ENCODE measurements around the gene SCGB1A1.
"Not testable (repeated sequence)": the region's sequence is repeated elsewhere in the genome, so short reads cannot be mapped to it uniquely, and the experiment has no call there.

SCGB1A1 gene

GRCh38 chr11:62418733-62419132, at the start of gene SCGB1A1:
Gene SCGB1A1, plus strand, starts transcription at chr11:62419033. Its CDS starts 63 bp downstream, at chr11:62419096.
- no peak for DNase-seq (ENCODE audit: low read depth)

DNA sequence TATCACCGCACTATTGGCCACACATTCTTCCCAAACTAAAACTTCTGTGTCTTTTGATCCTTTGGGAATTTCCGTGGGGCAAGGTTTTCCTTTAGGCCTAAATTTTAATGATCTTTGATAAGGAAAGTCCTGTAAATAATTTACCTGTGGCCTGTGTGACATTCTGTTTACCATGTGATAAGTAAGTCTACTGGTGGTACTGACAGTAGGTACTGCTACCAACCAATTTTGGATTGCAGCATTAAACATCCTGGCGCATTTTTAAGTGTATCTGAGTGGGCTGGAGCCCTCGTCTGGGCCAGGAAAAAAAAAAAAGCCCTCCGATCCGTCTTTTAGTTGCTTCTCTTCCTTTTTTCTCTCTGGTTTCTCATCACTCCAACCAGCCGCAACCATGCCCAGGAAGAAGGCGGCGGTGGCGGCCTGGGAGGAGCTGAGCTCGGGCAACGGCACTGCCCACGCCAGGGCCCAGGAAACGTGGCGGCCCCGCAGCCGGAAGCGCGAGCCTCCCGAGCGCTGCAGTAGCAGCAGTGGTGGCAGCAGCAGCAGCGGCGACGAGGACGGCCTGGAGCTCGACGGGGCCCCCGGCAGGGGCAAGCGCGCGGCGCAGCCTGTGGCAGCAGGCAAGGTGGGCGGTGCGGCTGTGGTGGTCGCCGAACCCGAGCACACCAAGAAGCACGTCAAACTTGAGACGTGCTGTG, 47.9 kb upstream of the SCGB1A1 start:
- DNase-seq (ENCODE audit: low read depth) = no peak

GRCh38 chr11:62372871-62373270, 46.0 kb upstream of the SCGB1A1 start:
- no peak for DNase-seq (ENCODE audit: low read depth)

DNA sequence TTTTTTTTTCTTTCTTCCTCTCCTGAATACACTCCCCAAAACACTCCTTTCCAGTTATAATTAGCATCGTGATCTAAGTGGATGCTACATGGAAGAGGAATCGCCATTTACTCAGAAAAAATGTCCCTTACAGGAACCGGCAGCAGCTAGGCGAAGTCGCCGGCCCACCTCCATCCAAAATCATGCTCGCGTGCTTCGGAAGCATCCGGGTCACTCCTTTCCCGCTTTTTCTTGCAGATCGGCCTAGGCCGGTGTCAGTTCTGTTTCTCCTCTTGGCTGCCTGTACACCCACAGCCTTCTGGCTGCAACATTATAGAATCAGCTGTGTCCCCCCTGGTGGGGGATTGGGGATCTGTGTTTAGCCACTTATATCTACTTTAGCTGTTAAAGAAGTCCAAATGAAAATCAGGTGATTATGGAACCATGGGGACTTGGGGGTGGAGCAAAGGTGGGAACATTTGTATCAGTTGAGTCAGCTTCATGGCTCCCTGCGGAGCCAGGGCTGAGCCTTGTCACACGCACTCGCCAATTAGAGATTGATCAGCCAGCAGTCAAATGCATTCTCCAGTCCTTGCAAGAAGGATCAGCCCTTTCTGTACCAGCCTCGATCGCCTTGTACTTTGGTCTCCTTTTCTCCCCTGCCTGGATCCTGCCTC, 45.2 kb upstream of the SCGB1A1 start:
- no peak for DNase-seq (ENCODE audit: low read depth)

DNA sequence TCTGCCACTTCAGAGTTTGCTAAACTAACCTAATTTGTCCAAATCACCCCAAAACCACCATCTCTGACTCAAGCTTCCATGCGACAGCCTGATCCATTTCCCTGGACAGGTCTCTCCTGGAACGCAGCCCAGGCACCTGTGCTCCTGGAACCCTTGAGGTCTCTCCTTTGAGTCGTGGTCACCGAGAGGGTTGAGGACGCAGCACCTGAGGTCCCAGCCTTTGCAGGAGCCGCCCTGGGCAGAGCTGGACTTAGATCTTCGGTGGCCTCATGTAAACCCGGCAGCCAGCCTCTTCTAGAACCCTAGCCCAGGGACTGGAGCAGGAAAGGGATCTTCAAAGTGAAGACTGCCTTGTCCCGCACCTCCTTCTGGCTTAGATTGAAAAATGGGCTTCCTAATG, 44.0 kb upstream of the SCGB1A1 start:
- DNase-seq (ENCODE audit: low read depth) = no peak

DNA sequence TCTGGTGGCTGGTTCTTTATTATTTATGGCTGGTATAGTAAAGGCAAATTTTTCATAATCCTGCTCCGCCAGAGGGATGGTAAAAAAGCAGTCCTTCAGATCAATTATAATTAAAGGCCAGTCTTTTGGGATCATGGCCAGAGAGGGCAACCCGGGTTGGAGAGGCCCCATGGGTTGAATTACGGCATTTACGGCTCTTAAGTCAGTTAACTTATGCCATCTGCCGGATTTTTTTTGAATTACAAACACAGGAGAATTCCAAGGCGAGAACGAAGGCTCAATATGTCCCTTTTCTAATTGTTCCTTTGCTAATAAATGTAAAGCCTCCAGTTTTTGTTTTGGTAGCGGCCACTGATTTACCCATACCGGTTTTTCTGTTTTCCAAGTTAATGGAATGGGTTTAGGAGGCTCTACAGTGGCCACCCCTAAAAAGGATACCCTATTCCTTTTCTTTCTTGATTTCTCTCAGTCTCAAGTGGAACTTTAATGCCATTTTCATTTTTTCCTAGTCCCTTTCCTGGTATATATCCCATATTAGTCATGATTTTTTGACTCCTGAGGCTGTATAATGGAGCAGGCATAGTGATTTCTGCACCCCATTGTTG, 40.3 kb upstream of the SCGB1A1 start:
- DNase-seq (ENCODE audit: low read depth) = not testable (repeated sequence)

- DNase-seq (ENCODE audit: low read depth) = not testable (repeated sequence)
Observed at GRCh38 chr11:62379586-62379985, 39.2 kb upstream of the SCGB1A1 start.

- DNase-seq (ENCODE audit: low read depth) = peak; percentile 60
Observed at GRCh38 chr11:62380821-62381245, 38.0 kb upstream of the SCGB1A1 start.

GRCh38 chr11:62383822-62384221, 35.0 kb upstream of the SCGB1A1 start:
- no peak for DNase-seq (ENCODE audit: low read depth)

DNA sequence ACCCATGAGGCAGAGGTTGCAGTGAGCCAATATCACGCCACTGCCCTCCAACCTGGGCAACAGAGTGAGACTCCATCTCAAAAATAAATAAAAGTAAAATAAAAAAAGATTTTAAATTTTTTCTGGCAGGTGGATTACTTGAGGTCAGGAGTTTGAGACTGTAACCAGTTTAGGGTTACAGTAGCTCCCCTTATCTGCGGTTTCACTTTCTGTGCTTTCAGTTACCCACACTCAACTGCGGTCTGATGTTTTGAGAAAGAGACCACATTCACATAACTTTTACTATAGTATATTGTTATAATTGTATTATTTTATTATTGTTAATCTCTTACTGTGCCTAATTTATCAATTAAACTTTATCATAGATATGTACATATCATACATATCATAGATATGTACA, 32.8 kb upstream of the SCGB1A1 start:
- DNase-seq (ENCODE audit: low read depth) = not testable (repeated sequence)

DNA sequence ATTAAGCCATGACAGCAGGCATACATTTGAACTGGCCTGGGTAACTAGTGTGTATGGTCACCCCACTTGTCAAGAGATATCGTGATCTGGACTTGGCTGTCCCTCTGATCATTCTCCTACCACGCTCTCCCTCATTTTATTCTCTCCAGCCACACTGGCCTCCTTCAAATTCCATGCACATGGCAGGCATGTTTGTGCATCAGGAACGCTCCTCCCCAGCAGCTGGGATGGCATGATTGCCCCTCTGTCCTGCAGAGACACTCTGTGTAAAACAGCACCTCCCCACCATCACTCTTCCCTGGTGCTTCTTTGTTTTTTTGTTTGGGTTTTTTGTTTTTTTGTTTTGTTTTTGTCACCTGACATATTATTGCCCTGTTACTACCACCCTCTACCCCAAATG, 31.5 kb upstream of the SCGB1A1 start:
- no peak for DNase-seq (ENCODE audit: low read depth)

GRCh38 chr11:62388999-62389398, 29.8 kb upstream of the SCGB1A1 start:
- no peak for DNase-seq (ENCODE audit: low read depth)

DNA sequence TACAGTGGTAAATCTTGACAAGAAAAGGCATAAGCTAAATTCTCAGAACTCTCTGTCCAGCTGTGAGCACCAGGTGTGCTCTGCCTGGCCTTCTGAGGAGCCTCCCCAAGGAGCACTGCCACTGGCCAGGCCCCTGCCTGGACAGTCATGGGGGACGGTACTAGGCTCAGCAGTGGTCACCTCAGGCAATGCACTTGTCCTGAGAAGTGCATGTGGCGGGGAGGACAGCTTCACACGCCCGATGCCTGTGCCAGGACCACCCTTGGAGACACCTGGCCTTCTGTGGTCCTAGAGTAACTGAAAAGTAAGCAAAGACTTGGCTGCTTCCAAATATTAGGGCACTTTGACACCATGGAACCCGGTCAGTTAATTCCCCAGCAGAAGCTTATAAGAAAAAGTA, 28.6 kb upstream of the SCGB1A1 start:
- no peak for DNase-seq (ENCODE audit: low read depth)

DNA sequence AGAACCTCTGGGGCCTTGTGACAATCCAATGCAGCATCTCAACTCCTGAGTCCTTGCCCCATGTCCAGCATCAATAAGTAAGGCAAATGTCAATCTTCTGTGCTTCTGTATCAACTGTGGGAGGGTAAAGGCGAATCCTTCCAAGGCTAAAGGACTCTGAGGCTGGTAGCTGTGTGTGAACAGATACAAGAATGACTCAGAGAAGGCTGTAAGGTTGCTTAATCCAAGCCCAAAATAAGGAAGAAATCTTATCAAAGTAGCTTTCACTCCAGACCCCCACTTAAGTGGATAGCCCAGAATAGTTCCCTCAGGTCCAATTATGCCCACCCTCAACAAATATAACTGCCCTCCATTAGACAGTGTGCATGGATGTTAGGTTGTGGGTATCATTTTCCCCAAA, 28.1 kb upstream of the SCGB1A1 start:
- DNase-seq (ENCODE audit: low read depth) = no peak

- no peak for DNase-seq (ENCODE audit: low read depth)
Observed at GRCh38 chr11:62391642-62392425, 27.0 kb upstream of the SCGB1A1 start.

DNA sequence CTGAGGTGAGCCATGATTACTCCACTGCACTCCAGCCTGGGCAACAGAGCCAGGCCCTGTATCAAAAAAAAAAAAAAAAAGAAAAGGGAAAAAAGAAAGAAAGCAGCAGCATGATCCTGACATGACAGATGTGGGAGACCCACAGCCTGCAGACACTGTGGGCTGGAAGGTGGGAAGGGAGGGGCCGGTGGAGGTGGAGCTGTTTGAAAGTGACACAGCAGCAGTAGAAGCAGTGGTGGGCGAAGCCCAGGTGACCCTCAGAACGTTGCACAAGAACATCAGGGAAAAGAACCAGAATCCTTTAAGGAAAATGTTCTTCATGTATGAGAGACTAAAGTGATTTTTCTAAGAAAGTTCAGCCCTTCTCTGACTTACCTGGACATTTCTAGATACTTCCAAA, 26.3 kb upstream of the SCGB1A1 start:
- DNase-seq (ENCODE audit: low read depth) = no peak

- DNase-seq (ENCODE audit: low read depth) = no peak
Observed at GRCh38 chr11:62393061-62393611, 25.7 kb upstream of the SCGB1A1 start.

GRCh38 chr11:62393735-62394134, 25.1 kb upstream of the SCGB1A1 start:
- no peak for DNase-seq (ENCODE audit: low read depth)

DNA sequence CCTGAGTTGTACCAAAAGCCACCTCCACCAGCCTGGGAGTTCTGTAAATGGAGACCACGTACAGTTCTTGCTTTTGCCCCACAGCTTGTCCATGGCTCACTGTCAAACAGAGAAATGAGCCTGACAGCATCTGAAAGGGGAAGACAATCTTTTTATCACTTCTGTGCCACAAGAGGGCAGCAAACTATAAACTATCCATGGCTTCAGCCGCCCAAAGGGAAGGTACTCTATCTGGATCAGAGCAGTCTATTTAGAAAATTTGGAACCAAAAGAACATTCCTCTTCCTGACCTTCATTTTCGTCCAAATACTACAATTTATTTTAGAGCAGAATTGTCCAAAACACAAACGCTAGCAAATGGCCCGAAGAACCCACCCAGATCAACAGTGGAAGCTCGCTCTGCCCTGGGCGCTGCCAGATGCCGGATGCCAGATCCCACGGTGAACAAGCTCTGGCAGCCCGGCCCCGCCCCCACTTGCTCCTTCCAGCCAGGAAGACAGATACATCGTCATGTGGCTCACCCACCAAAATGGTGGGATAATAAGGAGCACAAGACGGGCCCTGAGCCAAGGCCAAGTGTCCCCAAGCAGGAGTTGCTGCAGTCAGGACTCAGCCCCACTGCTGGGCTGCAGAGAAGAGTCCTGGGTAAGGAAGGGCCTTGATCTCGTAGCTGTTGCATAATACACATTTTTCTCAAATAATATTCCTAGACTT, 23.9 kb upstream of the SCGB1A1 start:
- DNase-seq (ENCODE audit: low read depth) = peak; percentile 88

GRCh38 chr11:62395885-62396551, 22.8 kb upstream of the SCGB1A1 start:
- DNase-seq (ENCODE audit: low read depth) = no peak
